ENCODE results near the gene SEPTIN7. TPM values are rescaled to one million over a fixed set of nuclear protein-coding genes. Genes with fewer than 3 reads are reported as not detected.

The SEPTIN7 gene
- total RNA-seq, 2 experiments from 2014 or later, result 245 to 256 TPM

DNA sequence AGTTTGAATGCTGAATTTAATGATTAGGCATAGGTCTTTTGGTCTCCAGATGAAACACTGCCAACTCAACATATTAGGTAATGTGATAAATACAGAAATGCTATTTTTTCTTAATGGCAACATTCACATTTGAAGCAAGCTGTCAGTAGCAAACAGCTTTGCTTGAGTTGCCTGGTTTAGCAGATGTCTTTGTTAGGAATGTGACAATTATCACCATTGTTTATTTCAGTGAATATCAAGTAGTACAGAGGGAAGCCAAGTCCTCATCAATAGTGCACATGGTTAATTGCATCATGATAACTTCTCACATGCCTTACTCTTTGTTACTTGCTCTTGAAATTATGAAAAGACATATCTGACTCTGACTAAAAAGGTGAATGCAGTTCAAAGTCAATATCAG lies 23.7 kb upstream of the SEPTIN7 start:
- Mint-ChIP-seq H3K4me3 (no peak overlapping the region), H3K36me3 (no peaks in the 10 kb centered on the region), H3K4me1 (no peaks in the 10 kb centered on the region), H3K27ac (no peak overlapping the region), H3K9me3 (no peaks in the 10 kb centered on the region), H3K27me3 (no peaks in the 10 kb centered on the region)
- no peak for DNase-seq

DNA sequence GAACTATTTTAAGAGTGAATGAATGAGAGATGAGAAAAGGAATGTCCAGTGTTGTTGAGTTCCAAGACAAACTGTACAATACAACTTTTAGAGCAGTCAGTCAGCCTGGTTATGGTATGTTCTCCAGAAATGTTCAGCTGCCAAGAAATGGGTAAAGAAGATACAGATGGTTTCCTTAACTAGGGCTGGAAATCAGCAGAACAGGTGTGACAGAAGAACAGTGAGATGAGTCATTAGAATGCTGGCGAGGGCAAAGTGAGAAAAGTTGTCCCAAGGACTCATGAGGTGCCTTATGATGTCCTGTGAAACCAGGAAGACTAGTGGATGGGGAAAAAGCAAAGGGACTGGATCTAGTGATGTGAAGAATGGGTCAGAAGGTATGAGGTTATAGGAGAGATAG lies 20.8 kb upstream of the SEPTIN7 start:
- Mint-ChIP-seq H3K36me3 (no peaks in the 10 kb centered on the region), H3K27me3 (no peaks in the 10 kb centered on the region), H3K4me3 (no peak overlapping the region), H3K9me3 (no peaks in the 10 kb centered on the region), H3K27ac (no peak overlapping the region), H3K4me1 (no peaks in the 10 kb centered on the region)
- no peak for DNase-seq

DNA sequence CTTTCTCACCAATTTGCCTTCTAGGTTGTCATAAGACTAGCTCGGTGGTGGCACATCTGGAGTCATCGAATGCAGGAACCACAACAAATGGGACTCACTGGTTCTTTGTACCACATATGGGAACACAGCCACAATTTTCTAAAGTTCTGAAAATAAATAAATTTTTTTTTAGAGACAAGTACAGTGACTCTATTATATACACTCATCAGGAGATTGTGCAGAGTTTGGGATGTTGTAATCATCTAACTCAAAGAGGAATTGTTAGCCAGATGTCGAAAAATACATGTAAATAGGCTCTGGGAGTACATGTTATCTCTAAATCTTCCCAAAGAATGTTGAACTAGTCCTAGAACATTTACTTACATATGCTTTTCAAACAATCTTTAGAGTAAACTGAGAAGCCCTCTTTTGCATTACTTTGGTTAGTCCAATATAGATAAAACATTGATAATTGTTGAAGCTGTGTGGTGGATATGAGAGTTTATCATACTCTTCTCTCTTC lies 19.6 kb upstream of the SEPTIN7 start:
- Mint-ChIP-seq H3K36me3 (no peaks in the 10 kb centered on the region), H3K9me3 (no peaks in the 10 kb centered on the region), H3K27me3 (no peaks in the 10 kb centered on the region), H3K27ac (no peak overlapping the region), H3K4me1 (no peaks in the 10 kb centered on the region), H3K4me3 (no peak overlapping the region)
- no peak for DNase-seq

DNA sequence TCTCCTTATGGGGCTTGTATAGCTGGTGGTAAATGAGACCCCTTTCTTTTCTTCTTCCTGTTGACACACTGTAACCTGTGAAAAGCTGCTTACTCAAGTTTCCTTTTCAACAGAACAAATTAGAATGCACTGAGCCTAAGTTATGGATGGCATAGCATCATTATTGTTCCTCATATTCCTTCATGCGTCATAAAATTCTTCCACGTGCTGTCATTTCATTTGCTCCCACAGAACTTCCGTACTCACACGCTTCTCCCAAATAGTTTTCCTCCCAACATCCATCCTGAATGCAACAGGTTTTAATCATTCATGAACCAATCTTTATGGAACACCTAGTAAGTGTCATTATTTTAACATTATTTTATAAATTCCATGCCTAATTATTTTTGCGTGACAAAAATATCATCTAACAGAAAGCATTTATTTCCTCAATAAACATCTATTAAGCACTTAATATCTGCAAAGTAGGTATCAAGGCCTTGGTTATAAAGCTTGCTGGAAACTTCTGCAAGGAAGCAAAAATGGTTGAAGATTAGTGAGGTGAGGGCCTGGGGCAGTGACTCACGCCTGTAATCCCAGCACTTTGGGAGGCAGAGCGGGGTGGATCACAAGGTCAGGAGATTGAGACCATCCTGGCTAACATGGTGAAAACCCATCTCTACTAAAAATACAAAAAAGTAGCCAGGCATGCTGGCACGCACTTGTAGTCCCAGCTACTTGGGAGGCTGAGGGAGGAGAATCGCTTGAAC lies 18.9 kb upstream of the SEPTIN7 start:
- Mint-ChIP-seq H3K27ac (no peak overlapping the region), H3K4me1 (no peaks in the 10 kb centered on the region), H3K27me3 (no peaks in the 10 kb centered on the region), H3K9me3 (no peaks in the 10 kb centered on the region), H3K4me3 (no peak overlapping the region), H3K36me3 (no peaks in the 10 kb centered on the region)
- DNase-seq, result no peak

DNA sequence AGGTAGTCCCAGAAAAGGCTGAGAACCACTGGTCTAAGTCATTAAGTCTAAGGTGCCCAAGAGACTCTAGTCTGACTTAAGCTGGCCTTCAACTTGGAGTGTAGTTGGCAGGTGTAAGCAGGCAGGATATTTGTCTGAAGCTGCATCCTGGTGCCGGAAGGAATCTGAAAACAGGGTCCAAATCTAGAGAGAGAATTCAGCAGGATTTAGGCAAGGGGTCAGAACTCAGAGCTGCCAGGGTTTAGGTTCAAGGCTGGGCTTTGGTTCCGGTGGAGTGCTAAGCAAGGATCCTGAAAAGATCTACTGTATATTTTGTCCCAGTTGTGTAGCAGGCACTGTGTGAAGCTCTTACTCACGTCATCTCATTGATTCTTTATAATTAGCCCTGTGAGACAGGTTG lies 16.5 kb upstream of the SEPTIN7 start:
- no peaks in the 10 kb centered on the region for H3K27me3 Mint-ChIP-seq
- H3K4me1 Mint-ChIP-seq, result no peaks in the 10 kb centered on the region

DNA sequence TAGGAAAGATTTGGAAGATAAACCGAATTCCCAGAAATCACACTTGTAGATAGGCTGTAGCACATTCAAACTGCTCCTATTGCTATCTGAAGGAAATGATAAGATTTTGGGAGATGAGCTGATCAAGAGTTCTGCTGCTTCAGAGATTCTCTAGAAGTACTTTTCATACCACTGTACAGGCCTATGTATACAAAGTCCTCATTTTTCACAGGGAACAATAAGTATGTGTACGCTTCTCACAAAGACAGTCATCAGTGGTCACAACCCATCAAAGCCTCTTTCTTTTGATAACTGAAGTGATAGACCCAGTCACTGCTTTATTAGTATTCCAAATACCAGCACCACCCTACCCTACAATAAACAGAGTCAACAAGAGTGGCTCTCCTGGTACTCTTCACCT lies 15.6 kb upstream of the SEPTIN7 start:
- H3K4me3 Mint-ChIP-seq, result no peak overlapping the region
- no peaks in the 10 kb centered on the region for H3K27me3 Mint-ChIP-seq
- peaks cover 11% of the 10 kb centered on the region for H3K36me3 Mint-ChIP-seq
- H3K27ac Mint-ChIP-seq, result no peak overlapping the region
- no peak for DNase-seq
- H3K4me1 Mint-ChIP-seq, result no peaks in the 10 kb centered on the region
- peaks cover 8% of the 10 kb centered on the region for H3K9me3 Mint-ChIP-seq

More for the DNA sequence above, 16.5 kb upstream of the SEPTIN7 start:
- Mint-ChIP-seq H3K36me3 (peaks cover 4% of the 10 kb centered on the region), H3K4me3 (no peak overlapping the region), H3K9me3 (peaks cover 3% of the 10 kb centered on the region), H3K27ac (no peak overlapping the region)
- DNase-seq, result no peak

DNA sequence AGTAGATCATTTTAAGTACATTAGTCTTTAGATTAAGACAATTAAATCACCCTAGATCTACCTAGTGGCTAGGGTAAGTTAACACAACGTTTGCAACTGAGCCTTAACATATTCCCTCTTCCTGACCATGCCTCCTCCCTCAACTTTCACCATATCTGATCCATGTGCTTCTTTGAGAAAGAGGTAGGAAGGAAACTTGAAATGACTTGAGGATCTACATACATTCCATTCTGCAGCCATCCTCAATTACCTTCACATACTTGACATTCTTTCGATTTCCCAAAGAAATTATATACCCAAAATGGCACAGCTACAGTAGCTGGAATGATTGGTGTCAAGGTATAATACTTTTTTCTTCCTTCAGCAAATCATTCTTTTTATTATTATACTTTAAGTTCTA lies 12.9 kb upstream of the SEPTIN7 start:
- H3K27ac Mint-ChIP-seq, result no peak overlapping the region
- peaks cover 11% of the 10 kb centered on the region for H3K36me3 Mint-ChIP-seq
- DNase-seq, result no peak
- H3K9me3 Mint-ChIP-seq, result peaks cover 8% of the 10 kb centered on the region
- no peaks in the 10 kb centered on the region for H3K4me1 Mint-ChIP-seq
- H3K27me3 Mint-ChIP-seq, result no peaks in the 10 kb centered on the region
- no peak overlapping the region for H3K4me3 Mint-ChIP-seq

DNA sequence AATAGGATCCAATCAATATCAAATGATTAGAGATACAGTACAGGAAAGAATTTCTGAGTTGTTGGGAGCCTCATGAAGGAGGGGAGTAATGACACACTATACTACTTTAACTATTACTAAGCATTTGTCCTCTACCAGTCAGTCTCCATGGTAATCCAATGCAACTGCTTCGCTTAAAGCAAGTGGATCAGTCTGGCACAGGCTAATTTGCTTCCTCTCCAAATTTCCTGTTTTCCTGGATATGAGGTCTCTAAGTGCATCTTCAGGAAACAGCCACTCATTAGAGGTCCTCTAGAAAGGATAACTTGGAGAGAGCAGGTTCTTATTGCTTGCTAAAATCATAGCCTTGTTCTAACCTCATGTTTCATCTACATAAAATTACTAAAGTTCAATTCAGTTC lies 8.4 kb upstream of the SEPTIN7 start:
- Mint-ChIP-seq H3K9me3 (peaks cover 8% of the 10 kb centered on the region), H3K36me3 (peaks cover 13% of the 10 kb centered on the region), H3K4me1 (no peaks in the 10 kb centered on the region), H3K27me3 (no peaks in the 10 kb centered on the region), H3K27ac (no peak overlapping the region), H3K4me3 (no peak overlapping the region)
- no peak for DNase-seq

DNA sequence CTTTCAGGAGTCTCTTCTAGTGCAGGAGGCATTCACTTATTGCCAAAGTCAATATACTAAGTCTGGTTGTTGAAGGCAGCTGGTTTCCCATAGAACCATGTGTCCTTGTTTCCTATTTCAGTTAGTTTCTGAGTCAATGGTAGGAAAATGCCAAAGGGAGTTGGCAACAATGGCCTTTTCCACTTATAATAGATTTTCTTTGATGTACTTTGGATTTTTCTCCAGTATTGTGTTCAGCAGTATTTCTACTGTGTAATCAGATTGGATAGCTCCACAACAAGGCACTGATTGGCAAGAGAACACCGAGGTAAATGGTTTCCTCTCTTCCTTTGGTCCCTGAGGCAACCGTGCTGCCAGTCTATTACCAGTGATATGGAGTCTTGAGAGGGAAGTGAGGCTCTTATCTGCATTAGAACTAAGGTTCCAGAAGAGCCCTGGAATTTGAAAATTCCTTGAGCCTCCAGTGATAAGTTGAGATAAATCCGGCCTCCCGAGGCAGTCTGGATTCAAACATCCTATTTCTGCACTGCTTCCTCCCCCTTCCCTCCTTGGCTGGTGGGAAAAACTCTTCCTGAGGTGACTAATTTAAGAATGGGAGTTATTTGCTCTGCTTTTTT lies 7.9 kb upstream of the SEPTIN7 start:
- H3K9me3 Mint-ChIP-seq, result peaks cover 8% of the 10 kb centered on the region
- no peaks in the 10 kb centered on the region for H3K27me3 Mint-ChIP-seq
- no peak for DNase-seq
- H3K36me3 Mint-ChIP-seq, result peaks cover 13% of the 10 kb centered on the region
- H3K4me1 Mint-ChIP-seq, result no peaks in the 10 kb centered on the region
- H3K27ac Mint-ChIP-seq, result no peak overlapping the region
- no peak overlapping the region for H3K4me3 Mint-ChIP-seq

DNA sequence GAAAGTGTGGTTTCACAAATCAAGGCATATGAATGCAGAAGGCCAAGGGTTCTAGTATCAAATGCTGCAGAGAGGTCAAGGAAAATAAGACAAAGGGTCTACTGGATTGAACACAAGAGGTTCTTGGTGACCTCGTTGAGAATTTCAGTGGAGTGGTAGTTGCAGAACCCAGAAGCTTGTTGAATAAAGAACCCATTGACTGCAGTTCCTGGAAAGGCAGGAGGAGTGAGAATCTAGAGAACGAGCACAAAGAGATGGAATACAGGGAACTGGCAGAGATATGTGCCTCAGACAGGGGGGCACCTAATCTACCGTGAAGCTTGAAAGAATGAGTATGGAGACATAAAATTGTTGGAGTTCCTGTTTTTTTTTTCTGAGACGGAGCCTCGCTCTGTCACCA lies 3.5 kb upstream of the SEPTIN7 start:
- Mint-ChIP-seq H3K9me3 (no peaks in the 10 kb centered on the region), H3K4me3 (no peak overlapping the region), H3K27ac (no peak overlapping the region), H3K27me3 (no peaks in the 10 kb centered on the region), H3K36me3 (peaks cover 4% of the 10 kb centered on the region), H3K4me1 (peaks cover 5% of the 10 kb centered on the region)
- DNase-seq, result no peak

DNA sequence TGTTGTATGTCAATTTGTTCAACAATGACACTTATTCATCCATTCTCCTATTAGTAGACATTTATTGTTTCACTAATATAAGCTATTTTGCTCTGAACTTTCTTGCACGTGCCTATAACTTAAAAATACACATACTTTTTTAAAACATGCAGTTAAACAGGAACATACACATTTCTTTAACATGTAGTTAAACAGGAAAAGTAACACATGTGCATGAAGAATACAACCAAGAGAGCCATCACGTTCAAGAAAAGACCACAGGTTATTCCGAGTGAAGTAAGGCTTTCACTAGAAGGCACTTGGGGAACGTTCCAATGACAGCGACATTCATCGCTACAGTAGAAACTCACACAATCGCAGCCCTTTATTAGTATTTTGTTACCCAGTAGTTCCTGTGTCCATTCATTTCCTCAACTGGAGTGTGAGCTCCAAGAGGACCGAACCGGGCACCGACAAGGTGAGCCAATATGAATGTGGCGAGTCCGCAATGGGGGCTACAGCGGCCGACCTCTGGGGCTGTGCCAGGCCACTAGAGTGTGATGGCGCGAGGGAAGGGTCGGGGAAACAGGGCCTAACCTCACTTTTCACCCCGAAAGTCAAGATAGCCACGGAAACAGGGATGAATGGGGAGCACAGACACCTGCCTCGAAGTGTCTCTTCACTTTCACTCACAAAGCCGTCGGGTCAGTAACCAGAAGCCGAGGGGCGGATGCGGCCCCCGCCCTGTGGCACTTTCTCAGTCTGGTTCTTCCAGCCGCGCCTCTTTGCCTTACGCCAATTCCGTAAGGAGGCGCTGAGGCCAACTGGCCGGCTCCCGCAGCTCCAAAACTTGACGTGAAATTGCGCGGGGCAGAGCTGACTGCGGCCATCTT lies 775 bp upstream of the SEPTIN7 start:
- peak; percentile 89 for DNase-seq
- Mint-ChIP-seq H3K4me1 (peaks cover 32% of the 10 kb centered on the region), H3K27me3 (no peaks in the 10 kb centered on the region), H3K36me3 (peaks cover 24% of the 10 kb centered on the region), H3K27ac (peak overlapping the region; percentile 97), H3K4me3 (peak overlapping the region; percentile 98), H3K9me3 (no peaks in the 10 kb centered on the region)

DNA sequence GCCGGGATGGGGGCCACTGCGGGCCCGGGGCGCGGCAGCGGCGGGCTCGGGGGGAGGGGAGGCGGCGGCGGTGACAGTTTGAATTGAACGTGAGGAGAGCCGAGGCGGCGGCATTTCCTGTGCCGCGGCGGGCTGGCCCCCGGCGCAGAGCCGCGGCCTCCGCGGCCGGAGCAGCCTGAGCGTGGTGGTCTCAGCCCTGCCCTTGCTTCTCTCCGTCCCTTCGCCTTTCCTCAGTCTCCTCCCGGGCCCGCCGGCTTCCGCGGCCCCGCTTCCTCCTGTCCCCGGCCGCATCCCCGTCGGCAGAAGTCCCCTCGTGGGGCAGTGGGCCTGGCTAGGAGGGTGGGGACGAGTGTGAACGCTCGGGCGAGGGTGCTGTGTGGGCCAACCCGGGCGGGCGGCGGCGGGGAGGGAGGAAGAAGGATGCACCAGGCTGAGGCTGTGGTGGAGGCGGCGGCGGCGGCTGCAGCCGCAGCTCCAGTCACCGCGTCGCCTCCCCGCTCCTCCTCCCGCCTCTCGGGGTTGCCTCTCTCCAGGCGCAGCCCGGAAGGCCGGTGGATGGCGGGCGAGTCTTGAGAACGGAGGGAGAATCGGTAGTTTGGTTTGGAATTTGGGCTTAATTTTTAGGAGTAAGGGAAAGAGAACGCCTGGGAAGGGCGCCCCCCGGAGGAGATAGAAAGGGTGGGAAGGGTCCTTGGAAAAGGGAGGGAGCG lies 690 bp downstream of the SEPTIN7 start:
- Mint-ChIP-seq H3K27me3 (no peaks in the 10 kb centered on the region), H3K4me3 (peak overlapping the region; percentile 98), H3K4me1 (peaks cover 42% of the 10 kb centered on the region), H3K9me3 (no peaks in the 10 kb centered on the region), H3K36me3 (peaks cover 32% of the 10 kb centered on the region), H3K27ac (peak overlapping the region; percentile 97)
- peak; percentile 78 for DNase-seq

DNA sequence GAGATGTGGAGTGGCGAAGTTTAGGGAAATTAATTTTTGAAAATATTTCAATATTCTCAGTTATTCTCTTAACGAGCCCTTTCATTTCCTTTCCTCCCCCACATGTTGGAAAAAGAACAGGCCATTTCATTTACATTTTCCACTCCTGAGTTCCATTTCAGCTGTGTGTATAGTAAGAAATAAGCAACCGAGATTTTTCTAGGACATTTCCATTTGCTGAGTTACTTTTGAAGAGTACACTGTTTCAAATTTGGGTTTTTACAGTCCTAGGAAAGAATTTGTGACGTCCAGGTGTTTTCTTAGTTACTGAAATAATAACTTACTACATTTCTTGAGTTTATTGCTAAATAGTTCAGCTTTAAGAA lies 1.2 kb downstream of the SEPTIN7 start:
- H3K4me1 Mint-ChIP-seq, result peaks cover 48% of the 10 kb centered on the region
- DNase-seq, result no peak
- H3K27ac Mint-ChIP-seq, result peak overlapping the region; percentile 97
- H3K4me3 Mint-ChIP-seq, result peak overlapping the region; percentile 98
- H3K27me3 Mint-ChIP-seq, result no peaks in the 10 kb centered on the region
- peaks cover 32% of the 10 kb centered on the region for H3K36me3 Mint-ChIP-seq
- H3K9me3 Mint-ChIP-seq, result no peaks in the 10 kb centered on the region

DNA sequence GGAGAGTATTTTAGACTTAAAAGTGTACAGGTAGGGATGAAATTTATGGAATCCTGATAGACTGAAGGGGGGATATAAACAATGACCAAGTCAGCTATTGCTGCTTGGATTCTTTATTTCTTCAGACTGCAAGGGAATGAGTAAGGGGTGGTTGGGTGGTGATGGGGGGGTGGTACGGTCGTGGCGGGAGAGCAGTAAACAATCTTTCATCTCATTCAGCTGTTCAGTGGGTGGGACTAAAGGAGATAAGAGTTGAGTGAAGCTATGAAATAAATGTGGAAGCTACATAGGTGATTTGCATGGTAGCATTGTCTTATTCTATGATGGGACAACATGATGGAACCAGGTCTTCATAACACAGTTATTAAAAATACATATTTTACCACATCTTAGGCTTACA lies 1.8 kb downstream of the SEPTIN7 start:
- no peaks in the 10 kb centered on the region for H3K9me3 Mint-ChIP-seq
- peak overlapping the region; percentile 98 for H3K4me3 Mint-ChIP-seq
- no peaks in the 10 kb centered on the region for H3K27me3 Mint-ChIP-seq
- peaks cover 48% of the 10 kb centered on the region for H3K4me1 Mint-ChIP-seq
- H3K36me3 Mint-ChIP-seq, result peaks cover 32% of the 10 kb centered on the region
- DNase-seq, result peak; percentile 15
- H3K27ac Mint-ChIP-seq, result peak overlapping the region; percentile 97

Measured in activated naive CD8-positive, alpha-beta T cell treated with anti-CD3 and anti-CD28 coated beads for 36 hours (primary cell).